GM12801 (cell line): ENCODE results near the gene SHANK1.

Source experiments
- TF ChIP-seq, protein P1 (sequence below): IDR thresholded peaks from one replicate; pipeline ENCODE4 v1.5.1; 2011; ENCODE audit warnings: control low read depth; ENCODE audit not compliant: insufficient read length; ENCODE audit errors: extremely low read depth

Gene SHANK1

DNA sequence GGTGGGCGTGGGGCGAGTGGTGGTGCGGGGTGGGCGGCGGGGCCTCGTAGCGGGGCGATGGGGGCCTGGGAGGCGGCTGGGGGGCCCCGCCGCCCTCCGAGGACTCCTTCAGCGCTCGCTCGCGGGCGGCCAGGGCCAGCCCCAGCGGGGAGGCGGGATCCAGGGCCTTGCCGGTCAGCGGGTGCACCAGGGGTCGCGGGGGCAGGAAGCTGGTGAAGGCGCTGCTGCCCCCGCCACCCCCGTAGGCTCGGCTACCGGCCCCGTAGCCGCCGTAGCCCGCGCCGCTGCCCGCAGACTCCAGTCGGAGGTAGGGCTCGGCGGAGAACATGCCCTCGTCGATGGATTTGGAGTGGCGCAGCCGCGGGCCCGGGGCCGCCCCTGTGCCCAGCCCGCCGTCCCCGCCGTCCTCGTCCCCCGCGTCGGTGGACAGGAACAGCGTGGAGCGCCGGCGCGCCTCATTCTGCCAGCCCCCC is 51.8 kb downstream of the SHANK1 start:
- TF ChIP-seq, protein P1, sequence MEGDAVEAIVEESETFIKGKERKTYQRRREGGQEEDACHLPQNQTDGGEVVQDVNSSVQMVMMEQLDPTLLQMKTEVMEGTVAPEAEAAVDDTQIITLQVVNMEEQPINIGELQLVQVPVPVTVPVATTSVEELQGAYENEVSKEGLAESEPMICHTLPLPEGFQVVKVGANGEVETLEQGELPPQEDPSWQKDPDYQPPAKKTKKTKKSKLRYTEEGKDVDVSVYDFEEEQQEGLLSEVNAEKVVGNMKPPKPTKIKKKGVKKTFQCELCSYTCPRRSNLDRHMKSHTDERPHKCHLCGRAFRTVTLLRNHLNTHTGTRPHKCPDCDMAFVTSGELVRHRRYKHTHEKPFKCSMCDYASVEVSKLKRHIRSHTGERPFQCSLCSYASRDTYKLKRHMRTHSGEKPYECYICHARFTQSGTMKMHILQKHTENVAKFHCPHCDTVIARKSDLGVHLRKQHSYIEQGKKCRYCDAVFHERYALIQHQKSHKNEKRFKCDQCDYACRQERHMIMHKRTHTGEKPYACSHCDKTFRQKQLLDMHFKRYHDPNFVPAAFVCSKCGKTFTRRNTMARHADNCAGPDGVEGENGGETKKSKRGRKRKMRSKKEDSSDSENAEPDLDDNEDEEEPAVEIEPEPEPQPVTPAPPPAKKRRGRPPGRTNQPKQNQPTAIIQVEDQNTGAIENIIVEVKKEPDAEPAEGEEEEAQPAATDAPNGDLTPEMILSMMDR, result no peak

DNA sequence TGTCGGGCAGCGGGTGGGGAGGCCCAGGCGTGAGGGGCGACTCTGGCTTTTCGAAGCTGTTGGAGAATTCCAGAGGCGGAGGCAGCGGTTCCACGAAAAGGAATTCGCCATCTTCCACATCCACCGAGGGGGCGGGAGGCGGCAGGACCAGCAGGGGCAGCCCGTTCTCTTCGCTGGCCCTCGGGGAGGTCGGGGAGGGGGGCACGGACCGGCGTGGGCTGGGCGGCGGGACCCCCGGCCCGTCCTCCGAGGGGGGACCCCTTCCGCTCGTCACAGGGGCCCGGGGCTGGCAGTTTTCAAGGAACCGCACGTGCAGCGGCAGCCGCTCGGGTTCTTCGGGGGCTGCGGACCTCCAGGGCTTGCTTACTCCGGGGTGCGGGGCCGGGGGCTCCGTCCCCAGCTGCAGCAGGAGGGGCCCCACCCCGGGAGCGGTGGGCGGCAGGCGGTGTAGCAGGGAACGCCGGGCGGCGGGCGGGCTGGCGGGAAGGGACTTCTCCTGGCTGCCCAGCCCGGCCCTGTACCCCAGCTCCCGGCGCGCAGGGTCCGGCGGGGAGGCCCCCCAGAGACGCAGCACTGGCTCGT is 52.3 kb downstream of the SHANK1 start:
- TF ChIP-seq, protein P1, result no peak

DNA sequence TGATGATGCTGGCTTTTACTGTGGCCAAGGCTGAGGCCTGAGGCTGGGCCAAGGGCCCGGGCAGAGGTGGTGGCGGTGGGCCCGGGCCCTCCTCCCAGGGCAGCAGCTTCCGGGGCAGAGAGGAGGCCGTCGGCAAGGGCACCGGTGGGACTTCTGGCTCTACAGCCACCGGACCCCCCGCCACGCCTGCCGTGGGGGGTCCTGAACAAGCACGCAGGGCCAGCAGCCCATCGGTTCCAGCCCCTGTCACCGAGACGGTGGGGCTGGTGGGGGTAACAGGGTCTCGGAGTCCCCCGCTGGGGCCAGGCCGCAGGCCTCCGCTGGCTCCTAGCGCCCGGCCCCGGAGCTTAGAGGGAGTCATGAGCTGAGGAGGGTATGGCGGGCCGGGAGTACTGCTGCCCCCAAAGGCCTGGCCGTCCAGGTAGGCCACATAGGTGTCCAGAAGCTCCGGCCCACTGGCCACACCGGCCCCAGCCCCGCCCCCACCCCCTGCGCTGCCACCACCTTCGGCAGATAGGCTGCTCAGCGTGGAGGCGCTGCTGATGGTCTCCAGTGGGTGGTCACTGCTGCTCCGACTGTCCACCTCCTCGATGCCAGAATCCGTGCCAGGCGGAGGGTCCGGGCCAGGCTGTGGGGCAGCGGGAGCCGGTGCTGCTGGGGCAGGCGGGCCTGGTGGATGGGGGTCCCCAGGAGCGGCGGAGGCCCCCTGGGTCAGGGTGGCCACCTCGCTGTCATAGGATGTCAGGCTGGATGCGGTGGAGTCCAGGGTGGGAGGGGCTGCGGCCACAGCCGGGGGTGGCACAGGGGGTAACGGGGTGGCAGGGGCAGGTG is 53.0 kb downstream of the SHANK1 start:
- TF ChIP-seq, protein P1, result no peak

DNA sequence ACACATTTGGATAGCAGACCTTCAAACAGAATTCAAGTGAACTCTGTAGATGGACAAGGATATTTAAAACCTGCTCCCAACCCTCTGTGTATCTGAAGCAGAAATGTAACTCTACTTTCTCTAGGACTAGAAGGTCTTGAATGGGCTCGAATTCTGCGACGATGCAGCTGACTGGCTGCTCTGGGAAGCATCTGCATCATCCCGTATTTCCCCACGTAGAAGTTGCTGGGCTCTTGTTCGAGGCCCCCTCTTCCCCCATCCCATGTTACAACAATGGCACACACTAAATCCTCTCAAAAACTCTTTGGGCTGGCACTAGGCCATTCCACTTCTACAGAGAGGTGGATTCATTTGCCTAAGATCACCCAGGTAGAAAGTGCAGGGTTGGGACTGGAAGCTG is 55.4 kb downstream of the SHANK1 start:
- TF ChIP-seq, protein P1, result no peak

DNA sequence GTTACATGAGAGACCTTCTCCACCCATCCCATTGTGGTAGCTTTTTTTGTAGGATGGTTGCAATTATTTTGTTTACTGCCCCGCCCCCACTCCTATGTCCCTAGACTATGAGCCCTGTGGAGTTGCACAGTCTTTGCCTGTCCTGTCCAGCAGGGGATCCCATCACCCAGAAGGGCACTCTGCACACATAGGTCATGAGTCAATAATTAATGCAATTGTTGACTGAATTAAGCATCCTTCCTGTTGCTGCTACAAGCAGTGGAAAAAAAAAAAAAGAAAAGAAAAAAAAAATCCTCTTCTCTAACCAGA is 56.2 kb downstream of the SHANK1 start:
- TF ChIP-seq, protein P1, result no peak

DNA sequence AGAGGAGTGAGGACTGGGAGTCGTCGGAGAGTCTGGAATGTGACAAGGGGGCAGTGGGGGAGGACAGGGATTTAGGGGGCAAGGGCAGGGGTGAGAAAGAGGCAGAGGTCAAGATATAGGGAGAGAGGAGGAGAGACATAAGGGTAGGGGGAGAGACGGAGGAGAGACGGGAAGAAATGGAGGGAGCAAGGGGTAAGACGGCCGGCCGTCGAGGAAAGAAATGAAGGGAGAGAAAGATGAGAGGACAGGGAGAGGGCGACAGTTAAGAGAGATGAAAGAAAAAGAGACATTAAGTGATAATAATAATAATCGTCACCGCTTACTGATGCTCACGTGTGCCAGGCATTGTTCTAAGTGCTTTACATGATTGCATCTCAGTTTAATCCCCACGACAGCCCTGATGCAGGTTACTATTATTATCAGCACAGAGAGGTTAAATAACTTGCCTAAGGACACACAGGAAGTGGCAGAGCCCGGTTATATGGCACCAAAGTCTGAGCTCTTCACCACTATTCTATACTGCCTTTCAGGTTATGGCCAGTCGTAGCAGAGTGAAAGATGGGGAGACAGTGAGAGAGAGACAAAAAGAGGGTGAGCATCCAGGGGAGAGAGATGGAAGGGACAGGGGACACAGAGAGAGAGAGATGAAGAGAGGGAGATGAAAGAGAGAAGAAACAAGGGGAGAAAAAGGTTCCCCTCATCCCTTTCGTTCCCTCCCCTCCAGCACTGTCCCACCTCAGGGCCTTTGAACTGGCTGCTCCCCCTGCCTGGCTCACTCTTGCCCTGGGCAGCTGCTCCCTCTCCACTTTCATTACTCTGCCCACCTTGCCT is 56.7 kb downstream of the SHANK1 start:
- TF ChIP-seq, protein P1, result no peak
